Thoracic aorta (tissue), 2 donors: Measurements from ENCODE around the gene SLCO2B1. TPM values are rescaled to one million over a fixed set of nuclear protein-coding genes. Genes with fewer than 3 reads are reported as not detected.

ENCODE experiments used
- ATAC-seq: fragments of 150-250 bp; one replicate; pipeline ENCODE4 v1.8.0; 2017; ENCODE audit warnings: low read depth; ENCODE audit not compliant: insufficient number of reproducible peaks, low FRiP score
- DNase-seq: peaks from one replicate; pipeline ENCODE4 v3.0.0-alpha.2; 2020; ENCODE audit warnings: low spot score
- H3K27ac ChIP-seq, 2 donors: fragments of 200-600 bp; sonication (generic); 1 replicate in 1 of 2; 2 replicates in 1 of 2; pipeline ENCODE4 v1.5.1; 2016; ENCODE audit warnings: mild to moderate bottlenecking in 2 of 2, moderate library complexity in 2 of 2
- H3K27me3 ChIP-seq: fragments of 200-600 bp; sonication (generic); replicated peaks from 2 replicates; pipeline ENCODE4 v1.6.0; 2016; ENCODE audit warnings: mild to moderate bottlenecking; ENCODE audit not compliant: insufficient read depth
- H3K36me3 ChIP-seq: fragments of 200-600 bp; sonication (generic); one replicate; pipeline ENCODE4 v1.5.1; 2016
- H3K4me1 ChIP-seq, 2 donors: fragments of 200-600 bp; sonication (generic); 1 replicate in 1 of 2; 2 replicates in 1 of 2; pipeline versions ENCODE4 v1.5.1 to v1.6.0; 2016; ENCODE audit warnings: low read depth in 2 of 2, mild to moderate bottlenecking in 1 of 2; ENCODE audit not compliant: control insufficient read depth in 1 of 2
- H3K4me3 ChIP-seq: fragments of 200-600 bp; sonication (generic); 2 replicates; pipeline ENCODE4 v1.5.1; 2016; ENCODE audit warnings: mild to moderate bottlenecking
- H3K9me3 ChIP-seq: fragments of 200-600 bp; sonication (generic); 2 replicates; pipeline ENCODE4 v1.5.1; 2016
- total RNA-seq, 2 donors: library from RNA; depleted of rRNA; stranded (reverse); fragments of >200 nt; gene quantifications; one replicate each; pipeline versions ENCODE4 v1.1.0 to v1.2.3, GENCODE V29; 2016
- TF ChIP-seq, protein P1 (sequence below): fragments of 200-600 bp; sonication (generic); IDR thresholded peaks from one replicate; pipeline ENCODE4 v1.5.1; 2019; ENCODE audit warnings: antibody characterized with exemption

The SLCO2B1 gene
- total RNA-seq, 2 donors from 2014 or later = 107 to 692 TPM

DNA sequence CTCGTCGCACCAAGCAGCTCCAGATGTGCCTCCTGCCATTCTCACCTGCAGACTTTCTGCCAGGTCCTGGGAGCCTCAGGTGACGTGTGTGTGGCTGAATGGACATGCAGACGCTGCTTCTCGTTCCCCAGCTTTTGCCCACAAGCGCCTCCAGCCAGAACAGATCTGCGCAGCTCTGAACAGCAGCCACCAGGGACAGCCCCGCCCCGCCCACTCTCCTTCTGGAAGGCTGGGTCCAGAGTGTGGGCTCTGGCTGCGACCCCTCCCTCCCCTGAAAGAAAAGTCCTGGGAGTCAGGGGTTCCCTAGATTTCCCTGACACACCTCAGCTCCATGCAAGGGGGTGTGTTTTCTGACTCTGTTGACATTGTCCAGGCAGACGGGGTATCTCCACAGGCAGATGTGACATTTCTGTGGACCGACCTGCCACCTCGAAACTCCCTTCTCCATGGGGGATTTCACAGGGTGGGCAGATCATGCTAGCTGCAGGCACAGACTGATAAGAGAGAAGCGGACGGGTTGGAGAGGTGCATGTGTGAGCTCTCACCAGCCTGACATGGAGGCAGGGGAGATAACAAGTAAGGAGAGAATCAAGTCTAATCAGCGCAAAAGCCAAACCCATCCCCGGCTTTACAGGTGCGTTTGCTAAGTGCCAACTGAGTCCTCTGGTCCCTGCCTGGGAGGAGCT lies 19.8 kb downstream of the SLCO2B1 start:
- no peak for DNase-seq
- TF ChIP-seq, protein P1, sequence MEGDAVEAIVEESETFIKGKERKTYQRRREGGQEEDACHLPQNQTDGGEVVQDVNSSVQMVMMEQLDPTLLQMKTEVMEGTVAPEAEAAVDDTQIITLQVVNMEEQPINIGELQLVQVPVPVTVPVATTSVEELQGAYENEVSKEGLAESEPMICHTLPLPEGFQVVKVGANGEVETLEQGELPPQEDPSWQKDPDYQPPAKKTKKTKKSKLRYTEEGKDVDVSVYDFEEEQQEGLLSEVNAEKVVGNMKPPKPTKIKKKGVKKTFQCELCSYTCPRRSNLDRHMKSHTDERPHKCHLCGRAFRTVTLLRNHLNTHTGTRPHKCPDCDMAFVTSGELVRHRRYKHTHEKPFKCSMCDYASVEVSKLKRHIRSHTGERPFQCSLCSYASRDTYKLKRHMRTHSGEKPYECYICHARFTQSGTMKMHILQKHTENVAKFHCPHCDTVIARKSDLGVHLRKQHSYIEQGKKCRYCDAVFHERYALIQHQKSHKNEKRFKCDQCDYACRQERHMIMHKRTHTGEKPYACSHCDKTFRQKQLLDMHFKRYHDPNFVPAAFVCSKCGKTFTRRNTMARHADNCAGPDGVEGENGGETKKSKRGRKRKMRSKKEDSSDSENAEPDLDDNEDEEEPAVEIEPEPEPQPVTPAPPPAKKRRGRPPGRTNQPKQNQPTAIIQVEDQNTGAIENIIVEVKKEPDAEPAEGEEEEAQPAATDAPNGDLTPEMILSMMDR = no peak
- Histone ChIP-seq H3K9me3 (no peaks in the 10 kb centered on the region), H3K4me1 (peaks cover 0 to 2% of the 10 kb centered on the region in 2 donors), H3K4me3 (no peak overlapping the region), H3K36me3 (no peaks in the 10 kb centered on the region), H3K27ac (no peak overlapping the region), H3K27me3 (no peaks in the 10 kb centered on the region)
- no peak for ATAC-seq

DNA sequence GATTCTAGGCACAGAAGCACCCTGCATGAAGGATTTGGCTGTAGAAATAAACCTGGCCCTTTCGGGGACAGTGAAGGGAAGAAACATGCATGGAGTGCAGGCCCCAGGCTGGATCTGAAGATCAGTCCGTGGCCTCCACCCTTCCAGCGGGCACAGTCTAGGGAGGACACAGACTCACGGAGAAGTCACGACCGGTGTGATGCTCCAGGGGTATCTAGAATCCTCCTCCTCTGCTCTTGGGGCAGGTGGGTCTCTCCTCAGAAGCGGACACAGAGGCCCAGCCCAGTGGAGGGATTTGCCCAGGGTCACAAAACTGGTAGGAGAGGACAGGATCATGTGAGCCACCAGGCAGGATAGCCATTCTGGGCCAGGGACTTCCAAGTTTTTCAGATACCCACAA lies 22.4 kb downstream of the SLCO2B1 start:
- Histone ChIP-seq H3K4me3 (no peak overlapping the region), H3K4me1 (peaks cover 0 to 3% of the 10 kb centered on the region in 2 donors), H3K9me3 (no peaks in the 10 kb centered on the region), H3K36me3 (no peaks in the 10 kb centered on the region), H3K27ac (no peak overlapping the region), H3K27me3 (no peaks in the 10 kb centered on the region)
- DNase-seq (no peak), ATAC-seq (no peak)
- TF ChIP-seq, protein P1 = no peak

DNA sequence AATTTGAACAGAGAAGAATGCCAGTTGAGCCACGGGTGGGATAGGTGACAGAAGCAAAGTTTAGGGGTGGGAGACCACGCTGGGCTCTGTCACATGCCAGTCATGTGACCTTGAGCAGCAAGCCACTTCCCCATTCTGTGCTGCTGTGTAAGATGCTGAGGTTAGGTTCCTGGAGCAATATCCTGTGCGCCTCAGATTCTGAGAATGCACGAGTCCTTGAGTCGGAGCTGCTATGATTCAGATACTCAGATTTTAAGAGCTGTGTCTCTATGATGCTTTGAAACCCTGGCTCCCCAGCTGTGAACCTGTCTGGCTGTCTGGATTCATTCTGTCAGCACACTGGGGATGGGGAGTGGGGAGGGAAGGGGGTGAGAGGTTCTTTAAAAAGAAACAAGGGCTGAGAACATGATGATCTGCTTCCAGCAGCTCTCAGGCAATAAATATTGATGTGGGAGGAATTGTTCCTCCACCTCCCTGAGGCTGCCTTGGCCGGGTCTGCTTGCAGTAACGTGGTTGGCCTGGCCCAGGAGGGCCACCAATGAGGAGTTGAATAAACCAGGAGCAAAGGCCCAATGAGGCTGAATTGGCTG lies 24.0 kb downstream of the SLCO2B1 start:
- DNase-seq = no peak
- no peak for ATAC-seq
- no peaks in the 10 kb centered on the region for H3K9me3 ChIP-seq
- no peaks in the 10 kb centered on the region for H3K36me3 ChIP-seq
- peaks cover 0 to 3% of the 10 kb centered on the region in 2 donors for H3K4me1 ChIP-seq
- no peak overlapping the region for H3K4me3 ChIP-seq
- TF ChIP-seq, protein P1 = no peak
- H3K27ac ChIP-seq = peak overlapping the region in 1 of 2 donors; percentile 49
- no peaks in the 10 kb centered on the region for H3K27me3 ChIP-seq

DNA sequence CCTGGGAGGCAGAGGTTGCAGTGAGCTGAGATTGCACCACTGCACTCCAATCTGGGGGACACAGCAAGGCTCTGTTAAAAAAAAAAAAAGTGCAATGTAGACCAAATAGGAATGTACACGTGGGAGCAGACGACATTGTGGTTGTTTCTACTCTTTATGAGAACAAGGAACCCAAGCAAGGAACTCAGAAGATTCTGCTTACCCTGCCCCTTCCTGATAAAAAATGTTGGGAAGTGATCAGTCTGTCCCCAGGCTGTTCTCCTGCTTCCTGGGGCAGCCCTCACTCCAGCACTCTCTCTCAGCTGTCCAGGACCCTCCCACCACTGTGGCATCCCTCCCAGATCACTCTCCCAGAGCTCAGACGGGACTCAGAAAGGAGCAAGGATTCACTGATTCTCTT lies 31.8 kb downstream of the SLCO2B1 start:
- DNase-seq (no peak), ATAC-seq (no peak)
- Histone ChIP-seq H3K4me1 (no peaks in the 10 kb centered on the region), H3K27ac (no peak overlapping the region), H3K27me3 (no peaks in the 10 kb centered on the region), H3K9me3 (no peaks in the 10 kb centered on the region), H3K36me3 (no peaks in the 10 kb centered on the region), H3K4me3 (no peak overlapping the region)
- TF ChIP-seq, protein P1 = no peak

DNA sequence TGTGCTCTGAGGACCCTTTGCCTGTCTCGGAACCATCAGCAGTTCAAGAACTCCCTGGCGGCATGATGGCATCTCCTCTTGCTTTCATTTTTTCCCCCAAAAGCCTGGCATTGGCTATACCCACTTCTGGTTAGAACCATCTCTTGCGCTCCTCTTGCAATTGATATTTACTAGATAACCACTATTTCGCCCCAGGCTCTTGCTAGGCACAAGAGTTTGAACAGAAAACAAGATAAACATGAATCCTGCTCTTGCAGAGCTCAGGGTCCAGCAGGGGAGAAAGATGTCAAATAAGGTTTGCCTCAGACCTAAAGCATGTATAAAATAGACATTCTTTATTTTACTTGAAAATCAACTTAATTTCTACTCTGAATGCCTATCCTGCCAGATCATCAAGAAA lies 33.1 kb downstream of the SLCO2B1 start:
- no peak for ATAC-seq
- no peaks in the 10 kb centered on the region for H3K4me1 ChIP-seq
- no peaks in the 10 kb centered on the region for H3K9me3 ChIP-seq
- TF ChIP-seq, protein P1 = no peak
- DNase-seq = no peak
- H3K4me3 ChIP-seq = no peak overlapping the region
- H3K36me3 ChIP-seq = no peaks in the 10 kb centered on the region
- no peaks in the 10 kb centered on the region for H3K27me3 ChIP-seq
- no peak overlapping the region for H3K27ac ChIP-seq
